Measurements from ENCODE around the gene ABCC11.
A peak's percentile ranks its signal among the peaks of the same experiment; 100 is the strongest.

Gene ABCC11

GRCh38 chr16:48247311-48247710, at the start of gene ABCC11:
TSS of gene ABCC11 (minus strand) at chr16:48247539. CDS start at chr16:48231921, 15,618 bp downstream.
- DNase-seq, result no peak

DNA sequence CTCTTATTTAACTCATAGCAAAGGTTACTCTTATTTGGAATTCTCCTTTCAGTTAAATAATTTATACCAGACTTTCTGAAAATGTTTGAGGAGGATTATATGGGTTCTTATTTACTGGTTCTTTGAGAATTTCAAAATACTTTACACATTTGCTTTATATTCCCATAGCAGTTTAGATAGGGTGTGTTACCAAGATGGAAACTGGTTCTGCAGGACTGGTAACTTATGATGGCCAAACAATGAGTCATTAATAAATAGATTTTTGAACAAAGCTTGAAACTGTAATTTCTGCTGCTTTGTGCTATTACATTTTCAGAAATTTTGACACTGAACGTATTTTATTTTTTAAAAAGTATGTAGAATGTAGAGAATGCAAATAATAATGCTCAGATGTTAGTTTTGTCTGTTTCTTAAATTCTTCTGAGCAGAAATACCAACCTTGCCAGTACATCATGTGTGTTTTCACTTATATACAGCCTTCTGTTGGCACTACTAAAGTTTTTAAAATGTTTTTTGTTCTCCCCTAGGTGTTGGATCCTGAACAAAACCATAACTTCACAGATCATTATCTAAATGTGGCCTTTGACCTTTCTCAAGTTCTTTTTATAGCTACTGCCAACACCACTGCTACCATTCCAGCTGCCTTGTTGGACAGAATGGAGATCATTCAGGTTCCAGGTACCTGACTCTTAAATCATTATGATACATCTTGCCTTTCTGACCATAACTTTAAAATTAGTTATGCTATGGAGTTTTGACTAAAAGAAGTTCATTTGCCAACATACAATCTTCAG, 48.3 kb upstream of the ABCC11 start:
- no peak for DNase-seq

DNA sequence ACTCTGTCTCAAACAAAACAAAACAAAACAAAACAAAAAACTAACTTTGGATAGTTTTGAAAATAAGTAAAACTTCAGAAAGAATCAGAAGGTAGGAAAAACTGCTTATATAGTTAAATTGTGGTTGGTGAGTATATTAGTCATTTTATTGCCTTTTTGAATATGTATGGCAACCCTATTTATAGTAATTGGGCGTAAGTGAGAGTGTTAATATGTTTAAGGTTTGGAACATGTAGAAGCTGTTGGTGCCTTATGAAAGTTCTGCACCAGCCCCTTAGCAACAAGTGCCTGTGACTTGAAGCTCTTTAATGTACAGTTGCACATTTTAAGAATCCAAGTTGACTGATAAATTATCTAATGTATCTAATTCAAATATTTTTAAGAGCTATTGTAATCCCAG, 47.4 kb upstream of the ABCC11 start:
- no peak for DNase-seq

DNA sequence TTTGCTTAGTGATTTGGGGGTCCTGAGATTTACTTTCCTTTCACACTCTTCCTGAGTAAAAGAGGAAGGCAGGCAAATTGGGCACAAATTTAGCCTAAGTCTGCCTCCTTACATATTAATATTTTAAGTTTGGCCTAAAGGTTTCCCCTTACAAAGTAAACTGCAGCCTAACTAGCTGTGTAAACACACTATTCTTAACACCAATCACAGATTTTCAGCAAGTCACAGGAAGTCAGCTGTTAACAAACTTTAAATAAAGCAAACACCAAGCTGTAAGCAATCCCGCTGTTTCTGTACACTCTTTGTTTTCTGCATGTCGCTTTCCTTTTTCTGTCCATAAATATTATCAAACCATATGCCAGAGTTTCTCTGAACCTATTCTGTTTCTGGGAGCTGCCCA, 45.1 kb upstream of the ABCC11 start:
- DNase-seq, result no peak

DNA sequence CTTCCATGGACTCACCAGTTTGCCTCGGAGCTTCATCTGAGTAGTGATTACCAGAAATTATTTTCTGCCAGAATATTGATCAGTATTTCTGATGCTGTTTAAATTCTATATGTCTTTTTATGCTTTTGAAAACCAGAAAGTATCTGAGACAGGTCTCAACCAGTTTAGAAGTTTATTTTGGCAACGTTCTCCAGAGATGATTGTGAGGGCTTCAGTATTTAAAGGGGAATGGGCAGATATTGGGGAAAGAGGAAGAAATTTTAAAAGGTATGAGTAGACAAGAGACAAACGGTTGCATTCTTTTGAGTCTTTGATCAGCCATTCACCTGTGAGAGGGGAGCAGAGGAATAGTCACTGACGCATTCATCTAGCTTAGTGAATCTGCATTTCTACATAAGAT, 44.4 kb upstream of the ABCC11 start:
- DNase-seq, result no peak

DNA sequence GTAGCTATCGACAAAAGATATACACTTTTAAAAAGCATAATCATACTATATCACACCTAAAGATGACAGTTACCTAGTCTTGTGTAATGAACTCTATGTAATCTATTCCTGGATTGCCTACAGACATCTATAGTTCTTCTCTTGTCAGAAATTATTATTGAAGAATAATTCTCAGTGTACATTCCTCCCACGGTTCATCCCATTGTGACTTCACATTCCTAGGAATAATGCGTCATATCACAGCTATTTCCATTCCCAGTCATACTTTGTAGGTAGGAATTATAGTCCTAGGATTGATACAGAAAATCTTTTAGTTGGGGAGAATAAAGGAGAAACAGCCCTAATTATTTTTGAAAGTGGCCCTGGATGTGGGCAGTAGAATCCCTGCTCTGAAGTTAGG, 44.0 kb upstream of the ABCC11 start:
- peak; percentile 54 for DNase-seq

- DNase-seq, result no peak
Observed at GRCh38 chr16:48287239-48287638, 39.9 kb upstream of the ABCC11 start.

DNA sequence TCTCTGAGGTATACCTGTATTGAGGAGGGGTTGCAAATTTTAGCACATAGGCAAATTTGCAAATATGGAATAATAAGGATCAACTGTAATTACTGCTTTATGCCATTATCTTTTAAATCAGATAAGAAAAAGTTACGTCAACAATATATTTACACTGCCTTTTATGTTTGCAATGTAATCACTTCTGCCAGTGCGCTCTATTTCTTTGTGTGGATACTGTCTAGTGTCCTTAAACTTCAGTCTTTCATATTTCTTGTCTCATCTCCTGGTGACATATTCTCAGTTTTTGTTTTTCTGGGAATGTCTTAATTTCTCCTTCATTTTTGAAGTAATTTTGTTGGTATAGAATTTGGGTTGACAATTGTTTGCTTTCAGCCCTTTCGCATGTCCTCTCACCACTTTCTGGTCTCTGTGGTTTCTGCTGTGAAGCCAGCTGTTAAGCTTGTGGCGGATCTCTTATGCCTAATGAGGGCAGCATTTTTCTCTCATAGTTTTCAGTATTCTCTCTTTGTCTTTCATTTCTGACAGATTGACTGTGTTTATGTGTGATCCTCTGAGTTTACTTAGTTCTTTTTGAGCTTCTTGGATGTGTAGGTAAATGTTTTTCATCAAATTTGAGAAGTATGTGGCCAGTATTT, 37.6 kb upstream of the ABCC11 start:
- no peak for DNase-seq

DNA sequence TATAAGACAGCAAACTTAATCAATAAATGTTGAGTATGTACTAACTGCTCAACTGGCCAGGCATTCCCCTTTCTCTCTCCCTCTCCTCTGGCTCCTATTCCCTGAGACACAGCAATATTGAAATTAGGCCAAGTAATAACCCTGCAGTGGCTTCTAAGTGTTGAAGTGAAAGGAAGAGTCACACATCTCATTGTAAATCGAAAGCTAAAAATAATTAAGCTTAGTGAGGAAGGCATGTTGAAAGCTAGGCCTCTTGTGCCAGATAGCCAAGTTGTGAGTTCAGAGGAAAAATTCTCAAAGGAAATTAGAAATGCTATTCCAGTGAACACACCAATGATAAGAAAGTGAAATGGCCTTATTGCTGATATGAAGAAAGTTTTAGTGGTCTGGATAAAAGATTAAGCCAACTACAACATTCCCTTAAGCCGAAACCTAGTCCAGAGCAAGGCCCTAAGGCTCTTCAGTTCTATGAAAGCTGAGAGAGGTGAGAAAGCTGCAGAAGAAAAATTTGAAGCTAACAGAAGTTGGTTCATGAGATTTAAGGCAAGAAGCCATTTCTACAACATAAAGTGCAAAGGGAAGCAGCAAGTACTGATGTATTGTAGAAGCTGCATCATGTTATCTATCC, 35.4 kb upstream of the ABCC11 start:
- no peak for DNase-seq

DNA sequence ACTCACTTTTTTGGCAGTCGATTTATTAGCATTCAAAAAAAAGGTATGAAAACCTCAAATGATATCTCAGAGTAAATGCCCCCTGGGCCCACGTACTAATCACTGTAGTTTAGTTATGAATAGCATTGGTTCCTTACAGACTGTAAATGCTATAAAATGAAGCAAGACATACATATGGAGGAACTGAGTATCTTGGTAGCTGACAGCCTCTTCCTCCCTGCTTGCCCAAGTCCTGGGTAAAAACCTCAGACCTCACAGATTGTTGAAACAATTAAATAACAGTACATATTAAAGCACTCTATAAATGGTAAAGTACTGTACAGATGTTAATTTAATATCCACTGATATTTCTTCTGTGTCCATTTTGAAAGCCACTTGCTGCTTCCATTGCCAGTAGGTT, 33.2 kb upstream of the ABCC11 start:
- no peak for DNase-seq

DNA sequence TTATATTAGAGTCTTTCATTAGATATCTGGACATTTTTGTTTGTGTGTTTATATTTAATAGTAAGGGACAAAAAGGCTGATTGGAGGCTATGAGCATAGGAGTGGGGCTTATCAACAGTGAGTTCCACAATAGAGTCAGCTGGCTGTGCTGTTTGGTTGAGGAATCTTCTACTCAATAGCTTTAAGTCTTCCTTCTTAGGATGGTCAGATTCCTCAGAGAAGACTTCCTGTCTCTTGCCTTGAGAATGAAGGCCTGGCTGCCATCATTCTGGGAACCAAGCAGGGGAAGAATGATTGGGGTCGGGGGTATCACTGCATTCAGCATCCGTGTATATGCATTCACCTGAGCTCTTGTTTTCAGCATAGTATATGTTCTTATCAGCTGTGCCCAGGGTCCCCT, 31.9 kb upstream of the ABCC11 start:
- no peak for DNase-seq

DNA sequence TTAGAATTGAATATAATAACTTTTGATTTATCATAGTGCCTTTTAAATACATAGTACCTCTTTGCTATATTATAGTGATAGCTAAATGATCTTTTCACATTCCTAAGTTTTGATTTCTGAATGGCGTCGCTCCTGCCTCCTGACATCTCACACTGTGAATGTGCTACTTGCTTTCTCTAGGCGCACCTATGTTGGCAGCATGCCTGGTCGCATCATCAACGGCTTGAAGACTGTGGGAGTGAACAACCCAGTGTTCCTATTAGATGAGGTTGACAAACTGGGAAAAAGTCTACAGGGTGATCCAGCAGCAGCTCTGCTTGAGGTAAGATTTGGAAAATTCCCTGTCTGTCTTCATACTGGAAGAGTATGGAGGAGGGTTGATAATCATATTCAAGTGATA, 29.8 kb upstream of the ABCC11 start:
- no peak for DNase-seq

GRCh38 chr16:48276102-48276501, 28.8 kb upstream of the ABCC11 start:
- peak; percentile 13 for DNase-seq

DNA sequence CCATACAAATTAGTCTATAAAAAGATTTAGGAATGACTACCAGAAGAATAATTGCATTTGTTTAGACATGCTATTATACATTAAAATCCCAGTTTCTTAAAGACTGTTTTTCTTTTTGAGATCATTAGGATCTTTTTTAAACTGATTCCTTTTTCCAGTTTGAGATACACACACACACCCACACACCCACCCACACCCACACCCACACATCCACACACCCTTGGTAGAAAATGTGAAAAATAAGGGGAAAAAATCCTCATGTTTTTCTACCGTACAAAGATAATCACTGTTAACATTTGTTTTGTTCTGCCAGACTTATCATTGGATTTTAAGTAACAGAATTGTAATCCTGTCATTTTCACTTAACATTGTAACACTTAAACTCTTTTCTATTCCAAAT, 27.1 kb upstream of the ABCC11 start:
- no peak for DNase-seq

DNA sequence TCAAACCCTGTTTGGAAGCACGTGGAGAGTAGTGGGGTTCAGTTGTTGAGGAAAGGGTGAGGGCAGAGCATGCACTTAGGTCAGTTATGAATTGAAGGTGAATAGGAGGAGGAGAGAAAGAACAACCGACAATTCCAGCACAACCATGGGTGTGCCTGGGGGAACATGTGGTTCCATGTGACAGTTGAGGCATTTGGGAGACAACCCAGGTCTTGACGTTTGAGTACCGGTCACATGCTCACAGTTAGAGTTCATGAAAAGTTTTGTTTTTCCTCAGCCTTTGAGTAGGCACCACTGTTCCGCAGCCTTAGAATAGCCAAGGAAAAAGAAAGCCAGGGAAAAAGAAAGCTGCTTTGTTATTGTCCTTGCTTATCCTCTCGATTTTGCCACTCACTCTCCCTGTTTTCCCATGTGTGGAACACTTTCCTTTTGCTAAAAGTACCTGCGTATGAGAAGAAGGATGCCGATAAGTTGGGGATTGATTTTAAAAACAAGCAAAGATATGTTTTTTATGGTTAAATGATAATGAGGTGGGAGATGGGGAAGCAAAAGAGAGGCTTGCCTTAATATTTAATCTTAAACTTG, 25.6 kb upstream of the ABCC11 start:
- no peak for DNase-seq

GRCh38 chr16:48271728-48272127, 24.4 kb upstream of the ABCC11 start:
- no peak for DNase-seq

DNA sequence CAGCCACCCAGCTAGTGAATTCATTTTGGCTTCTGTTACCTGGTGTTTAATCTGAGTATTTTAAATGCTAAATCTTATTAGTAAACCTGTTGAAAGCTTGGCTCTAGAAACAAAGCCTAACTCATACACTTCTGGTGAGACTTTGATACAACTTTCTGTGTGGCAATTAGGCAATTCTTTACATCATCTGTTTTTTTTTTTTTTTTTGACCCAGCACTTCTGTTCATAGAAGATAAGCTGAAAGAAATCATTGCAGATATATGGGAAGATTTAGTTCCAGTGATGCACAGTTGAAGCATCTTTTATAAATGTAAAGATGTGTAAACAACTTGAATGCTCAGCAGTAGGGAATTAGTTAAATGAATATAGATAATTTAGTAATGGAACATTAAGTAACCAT, 21.7 kb upstream of the ABCC11 start:
- no peak for DNase-seq

GRCh38 chr16:48262631-48263030, 15.3 kb upstream of the ABCC11 start:
- no peak for DNase-seq

DNA sequence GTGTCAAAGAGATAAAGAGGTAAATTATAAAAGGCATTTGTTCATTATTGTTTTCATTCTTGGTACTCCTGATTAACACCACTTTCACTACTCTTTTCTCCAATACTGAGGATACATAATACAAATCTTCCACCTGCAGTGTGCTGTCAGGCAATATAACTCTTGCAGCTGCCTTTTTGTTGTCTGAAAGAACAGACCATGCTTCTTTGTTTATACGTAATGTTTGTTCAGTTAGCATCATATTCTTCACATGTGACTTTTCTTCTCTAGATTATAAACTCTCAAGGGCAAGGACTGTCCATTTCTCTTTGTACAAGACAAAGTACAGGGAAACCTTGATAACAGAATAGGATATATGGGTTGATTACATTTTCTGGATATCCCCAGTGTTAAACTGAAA, 14.2 kb upstream of the ABCC11 start:
- no peak for DNase-seq

GRCh38 chr16:48256579-48257177, 9.3 kb upstream of the ABCC11 start:
- DNase-seq, result no peak

GRCh38 chr16:48252013-48252412, 4.7 kb upstream of the ABCC11 start:
- no peak for DNase-seq

- no peak for DNase-seq
Observed at GRCh38 chr16:48250520-48251278, 3.4 kb upstream of the ABCC11 start.

GRCh38 chr16:48246066-48246465, 1.3 kb downstream of the ABCC11 start:
- DNase-seq, result no peak

Measured in EL (cell line).